Limb (tissue), 2 donors: ENCODE data around the gene CAPN13.

Experiments
- DNase-seq, 2 donors: peaks; one replicate each; pipeline ENCODE4 v3.0.0-alpha.2; 2016; ENCODE audit errors: extremely low spot score in 2 of 2

CAPN13 gene

DNA sequence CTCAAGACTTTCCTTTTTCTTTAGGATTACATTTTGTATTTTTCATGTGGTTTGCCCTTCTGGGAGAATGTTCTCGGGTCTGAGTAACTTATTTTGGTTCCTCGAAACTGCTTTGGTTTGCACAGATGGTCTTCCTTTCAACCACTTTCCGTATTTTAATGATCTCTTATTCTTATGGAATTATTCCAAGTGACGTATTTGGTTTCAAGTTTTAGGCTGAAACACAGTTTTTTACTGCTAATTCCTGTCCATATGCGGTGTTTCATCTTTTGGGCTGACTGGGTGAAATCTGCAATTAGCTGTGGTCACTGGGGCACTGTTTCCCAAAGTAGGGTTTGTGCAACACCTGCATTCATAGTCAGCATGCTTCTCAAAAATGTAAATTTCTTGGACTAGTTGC, 122.7 kb downstream of the CAPN13 start:
- peak in 1 of 2 donors; percentile 33 for DNase-seq

DNA sequence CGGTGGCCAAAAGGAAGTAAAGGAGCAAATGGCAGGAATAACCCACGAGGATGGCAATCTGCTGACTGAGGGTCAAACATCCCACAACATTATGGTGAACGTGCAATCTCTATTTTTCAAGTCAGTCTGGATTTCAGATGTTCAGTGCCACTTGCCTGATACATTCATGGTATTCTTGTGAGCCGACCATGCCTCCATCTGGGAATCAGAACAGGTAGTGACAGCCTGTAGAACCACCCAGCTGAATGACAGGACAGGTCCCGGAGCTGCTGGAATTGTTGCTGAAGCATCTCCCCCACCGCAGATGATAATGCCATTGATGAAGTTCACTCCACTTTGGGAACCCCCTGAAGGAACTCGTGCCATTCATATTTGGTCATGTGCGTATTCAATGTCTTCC, 123.2 kb downstream of the CAPN13 start:
- DNase-seq: no peak

DNA sequence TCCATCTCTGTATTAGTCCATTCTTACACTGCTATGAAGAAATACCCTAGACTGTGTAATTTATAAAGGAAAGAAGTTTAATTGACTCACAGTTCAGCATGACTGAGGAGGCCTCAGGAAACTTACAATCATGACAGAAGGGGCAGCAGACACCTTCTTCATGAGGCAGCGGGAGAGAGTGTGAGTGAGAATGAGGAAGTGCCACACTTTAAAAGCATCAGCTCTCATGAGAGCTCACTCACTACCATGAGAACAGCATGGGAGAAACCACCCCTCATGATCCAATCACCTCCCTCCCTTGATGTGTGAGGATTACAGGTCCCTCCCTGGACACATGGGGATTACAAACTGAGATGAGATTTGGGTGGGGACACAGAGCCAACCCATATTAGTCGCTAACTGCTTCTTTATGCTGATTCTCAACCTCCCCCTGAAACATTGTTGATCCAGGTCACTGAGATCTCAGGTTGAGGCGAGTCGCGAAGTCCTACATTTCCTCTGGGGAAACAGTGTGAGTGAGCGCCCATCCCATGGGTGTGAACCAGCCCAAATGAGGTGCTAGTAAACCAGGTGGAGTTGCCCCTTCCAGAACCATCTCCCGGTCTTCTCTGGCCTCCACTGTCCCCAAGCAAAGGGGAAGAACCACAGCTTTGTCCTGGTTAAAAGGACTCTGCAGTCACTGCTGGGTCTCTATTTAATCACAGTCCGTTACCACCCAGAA, 123.8 kb downstream of the CAPN13 start:
- DNase-seq: no peak

DNA sequence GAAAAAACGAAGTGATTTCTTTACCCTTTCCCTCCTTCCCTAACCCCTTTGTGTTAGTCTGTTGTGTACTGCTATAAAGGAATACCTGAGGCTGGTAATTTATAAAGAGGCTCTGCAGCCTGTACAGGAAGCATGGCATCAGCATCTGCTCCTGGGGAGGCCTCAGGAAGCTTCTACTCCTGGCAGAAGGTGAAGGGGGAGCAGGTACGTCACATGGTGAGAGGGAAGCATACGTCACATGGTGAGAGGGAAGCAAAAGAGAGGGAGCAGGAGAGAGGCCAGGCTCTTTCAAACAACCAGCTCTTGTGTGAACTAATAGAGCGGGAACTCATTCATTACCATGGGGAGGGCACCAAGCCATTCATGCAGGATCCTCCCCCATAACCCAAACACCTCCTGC, 126.2 kb downstream of the CAPN13 start:
- DNase-seq: no peak

DNA sequence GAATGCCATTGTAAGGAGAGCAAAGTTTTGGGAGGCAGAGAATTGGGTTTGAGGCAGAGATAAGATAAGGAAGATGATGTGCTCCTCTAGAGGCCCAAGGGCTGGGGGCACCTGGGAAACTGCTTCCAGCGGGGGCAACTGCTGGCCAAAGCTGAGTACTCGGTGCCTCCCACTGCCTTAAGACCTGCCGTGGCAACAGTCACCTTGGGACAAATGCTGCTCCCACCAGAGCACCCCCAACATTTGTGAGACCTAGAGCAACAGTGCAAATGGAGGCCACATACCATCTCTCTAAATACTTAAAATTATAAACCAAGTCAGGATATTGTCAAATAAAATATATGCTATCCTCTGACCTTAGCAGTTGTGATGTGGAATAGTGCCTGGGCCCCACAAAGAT, 127.1 kb downstream of the CAPN13 start:
- DNase-seq: no peak

DNA sequence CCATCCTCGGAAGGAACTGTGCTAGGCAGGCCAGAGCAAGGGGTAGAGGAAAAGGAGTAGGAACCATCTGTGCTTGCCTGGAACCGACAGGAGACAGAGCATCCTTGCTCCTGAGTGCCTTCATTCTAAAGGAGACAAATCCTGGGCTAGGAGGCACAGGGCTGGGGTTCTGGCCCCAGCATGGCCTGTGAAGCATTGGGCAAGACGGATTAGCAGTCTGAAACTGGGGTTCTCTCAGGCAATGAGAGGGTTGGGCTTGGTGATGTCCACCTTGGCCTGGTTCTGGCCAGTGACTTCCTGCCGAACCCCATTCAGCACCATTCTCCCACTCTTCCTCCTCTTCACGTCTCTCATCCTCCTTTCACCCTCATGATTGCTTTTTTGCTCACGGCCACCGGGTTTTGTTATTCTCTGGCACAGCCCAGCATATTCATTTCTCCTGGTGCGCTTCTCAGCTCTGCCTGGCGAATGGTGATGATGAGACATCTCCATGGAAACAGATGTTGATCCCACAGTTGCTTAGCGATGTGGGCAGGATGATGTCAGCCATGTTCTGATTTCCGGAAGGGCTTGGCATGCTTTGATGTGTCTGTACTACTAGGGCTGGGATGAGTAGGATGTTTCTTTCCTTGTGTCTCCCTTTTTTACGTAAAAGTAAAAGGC, 127.7 kb downstream of the CAPN13 start:
- DNase-seq: peak in 1 of 2 donors; percentile 40

DNA sequence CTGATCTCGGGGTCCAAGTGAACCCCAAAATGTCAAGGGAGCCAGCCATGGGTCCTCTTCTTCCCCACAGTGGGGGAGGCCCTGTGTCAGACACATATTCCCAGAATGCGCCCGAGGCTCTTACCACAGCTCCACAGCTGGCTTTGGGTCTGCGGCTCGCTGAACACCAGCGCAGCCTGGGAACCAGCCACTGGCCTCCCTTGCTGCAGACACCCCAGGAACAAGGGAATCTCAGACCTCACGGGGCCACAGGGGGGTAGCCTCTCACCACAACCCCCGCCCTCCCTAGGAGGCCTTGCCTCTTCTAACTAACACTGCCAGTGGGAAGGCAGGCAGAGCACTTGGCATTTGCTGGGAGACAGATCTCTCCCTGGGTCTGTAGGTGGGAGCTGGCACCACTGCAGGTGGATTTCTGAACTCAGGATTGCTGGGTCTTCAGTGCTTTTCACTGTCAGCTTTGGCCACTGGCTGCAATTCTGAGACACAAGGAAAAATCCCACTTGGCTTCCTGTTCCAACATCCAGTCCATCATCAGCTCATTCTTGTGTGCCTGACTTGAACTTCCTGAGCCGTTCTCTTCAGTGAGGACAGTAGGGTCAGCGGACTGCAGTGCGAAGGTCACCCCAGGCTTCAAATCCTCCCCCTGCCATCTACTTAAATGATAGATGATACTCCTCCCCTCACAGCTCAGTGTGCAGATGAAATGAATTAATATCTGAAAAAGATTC, 128.7 kb downstream of the CAPN13 start:
- DNase-seq: no peak

DNA sequence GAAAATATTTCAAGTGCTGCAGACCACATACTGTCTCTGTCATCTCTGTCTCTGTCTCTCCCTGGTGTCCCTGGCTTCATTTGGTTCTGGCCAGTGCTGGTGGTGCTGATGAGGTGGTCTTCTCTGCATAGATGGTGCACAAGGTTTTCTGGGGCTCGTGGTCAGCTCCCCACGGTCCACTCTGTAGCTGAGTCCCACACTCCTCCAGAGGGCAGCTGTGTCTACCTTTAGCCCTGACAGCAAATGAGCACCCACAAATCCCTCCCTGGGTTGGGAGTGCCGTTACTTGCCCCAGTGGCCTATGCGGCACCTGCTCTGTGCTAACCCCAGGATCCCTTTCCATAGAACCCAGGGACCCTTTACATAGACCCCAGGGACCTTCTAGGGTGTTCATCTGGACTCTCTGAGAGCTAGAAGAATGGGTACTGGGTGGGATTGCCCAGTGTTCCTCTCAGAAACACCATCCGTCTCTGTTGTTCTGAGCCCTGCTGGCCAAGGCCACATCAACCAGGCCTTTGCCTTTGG, 129.3 kb downstream of the CAPN13 start:
- DNase-seq: no peak

DNA sequence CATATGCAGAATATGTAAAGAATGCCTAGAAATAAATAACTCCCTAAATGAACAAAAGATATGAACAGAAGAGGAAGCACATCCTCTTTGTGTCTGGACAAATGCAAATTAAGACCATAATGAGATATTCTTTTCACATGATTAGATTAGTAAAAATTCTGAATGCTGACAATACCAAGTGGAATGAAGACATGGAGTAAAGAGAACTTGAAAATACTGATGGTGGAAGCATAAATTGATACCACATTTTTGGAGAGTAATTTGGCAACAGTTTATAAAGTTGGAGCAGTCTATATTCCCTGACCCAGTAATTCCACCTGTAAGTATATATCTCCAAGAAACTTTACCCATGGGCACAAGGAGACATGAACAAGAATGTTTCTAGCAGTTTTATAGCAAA, 130.0 kb downstream of the CAPN13 start:
- no peak for DNase-seq

DNA sequence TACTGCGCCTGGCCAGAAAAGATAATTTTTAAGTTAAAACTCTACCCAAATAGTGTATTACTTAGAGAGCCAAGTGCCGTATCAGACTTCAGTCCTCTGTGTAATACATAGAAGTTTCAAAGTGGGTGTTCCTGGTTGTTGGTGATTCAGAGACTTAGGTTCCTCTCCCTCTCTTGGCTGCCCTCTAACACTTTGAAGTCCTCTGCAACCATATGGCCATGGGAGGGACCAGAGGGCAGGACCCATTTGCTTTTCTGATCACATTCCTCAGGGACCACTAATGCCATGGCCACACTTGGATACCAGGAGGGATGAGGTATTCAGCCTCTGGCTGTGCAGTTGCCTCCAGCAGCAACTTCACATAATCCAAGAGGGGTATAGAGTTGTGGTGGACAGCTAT, 131.5 kb downstream of the CAPN13 start:
- DNase-seq: no peak

DNA sequence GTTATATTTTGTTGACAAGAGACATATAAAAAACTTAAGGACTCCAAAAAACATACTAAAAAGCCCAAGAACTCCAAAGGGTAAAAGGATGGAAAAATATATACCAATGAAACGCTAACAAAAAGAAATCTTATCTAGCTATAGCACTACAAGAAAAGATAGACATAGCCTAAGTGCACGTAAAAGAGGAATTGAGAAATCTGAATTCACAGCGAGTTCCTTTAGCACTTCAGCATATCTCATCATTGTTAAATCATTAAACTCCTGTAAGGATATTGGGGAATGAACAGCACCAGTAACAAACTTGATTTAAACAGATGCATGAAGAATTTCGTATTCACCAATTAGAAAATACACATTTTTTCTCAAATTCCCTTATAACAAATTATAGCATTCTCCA, 134.1 kb downstream of the CAPN13 start:
- DNase-seq: no peak
